Measurements from ENCODE around the gene NDUFAF8.

DNA sequence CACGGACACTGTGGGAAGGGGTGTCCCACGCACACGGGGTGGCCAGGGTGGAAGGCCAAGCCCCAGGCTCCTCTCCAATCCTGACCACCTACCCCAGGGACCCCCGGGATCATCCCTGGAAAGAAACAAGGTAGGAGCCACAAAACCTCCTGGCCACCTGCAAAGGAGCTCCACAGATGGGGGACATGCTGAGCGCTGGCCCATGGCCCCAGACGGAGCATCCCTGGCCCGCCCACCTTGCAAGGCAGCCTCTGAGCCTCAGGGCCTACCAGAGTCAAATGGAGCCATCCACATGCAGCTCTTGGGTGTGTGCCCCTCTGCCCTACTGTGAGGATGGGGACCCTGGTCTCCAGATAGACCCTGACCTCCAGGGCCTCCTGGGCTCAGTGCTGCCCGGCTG, 39.7 kb downstream of the NDUFAF8 start:
- TF ChIP-seq, protein P1, sequence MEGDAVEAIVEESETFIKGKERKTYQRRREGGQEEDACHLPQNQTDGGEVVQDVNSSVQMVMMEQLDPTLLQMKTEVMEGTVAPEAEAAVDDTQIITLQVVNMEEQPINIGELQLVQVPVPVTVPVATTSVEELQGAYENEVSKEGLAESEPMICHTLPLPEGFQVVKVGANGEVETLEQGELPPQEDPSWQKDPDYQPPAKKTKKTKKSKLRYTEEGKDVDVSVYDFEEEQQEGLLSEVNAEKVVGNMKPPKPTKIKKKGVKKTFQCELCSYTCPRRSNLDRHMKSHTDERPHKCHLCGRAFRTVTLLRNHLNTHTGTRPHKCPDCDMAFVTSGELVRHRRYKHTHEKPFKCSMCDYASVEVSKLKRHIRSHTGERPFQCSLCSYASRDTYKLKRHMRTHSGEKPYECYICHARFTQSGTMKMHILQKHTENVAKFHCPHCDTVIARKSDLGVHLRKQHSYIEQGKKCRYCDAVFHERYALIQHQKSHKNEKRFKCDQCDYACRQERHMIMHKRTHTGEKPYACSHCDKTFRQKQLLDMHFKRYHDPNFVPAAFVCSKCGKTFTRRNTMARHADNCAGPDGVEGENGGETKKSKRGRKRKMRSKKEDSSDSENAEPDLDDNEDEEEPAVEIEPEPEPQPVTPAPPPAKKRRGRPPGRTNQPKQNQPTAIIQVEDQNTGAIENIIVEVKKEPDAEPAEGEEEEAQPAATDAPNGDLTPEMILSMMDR (conservative IDR thresholded peaks at IDR 0.05; ENCODE audit: low read length), result no peak
- no peak for TF ChIP-seq EZH2phosphoT487 (IDR thresholded peaks at IDR 0.05; ENCODE audit: borderline replicate concordance, low read depth, low read length)
